Posterior vena cava (tissue), 2 donors: ENCODE measurements around the gene HNRNPDL. TPM values are rescaled to one million over a fixed set of nuclear protein-coding genes. Genes with fewer than 3 reads are reported as not detected.
"Not testable (repeated sequence)": the region's sequence is repeated elsewhere in the genome, so short reads cannot be mapped to it uniquely, and the experiment has no call there.

ENCODE experiments used
- DNase-seq: peaks from one replicate; pipeline ENCODE4 v3.0.0-alpha.2; 2020; ENCODE audit warnings: low spot score
- intact Hi-C, 2 donors: fragments of 100-400 bp; cut with DNase I; formaldehyde crosslinking; loops; one replicate each; pipeline versions ENCODE4 v1.14.1 to v1.14.2; 2022 to 2023
- total RNA-seq, 2 donors: library from RNA; stranded (reverse); fragmentation: NEBNext Ultra II Directional; extraction: Animal tissue kit (Norgen Biotek cat#: 25700); gene quantifications; one replicate each; pipeline ENCODE4 v1.2.1, GENCODE V29; 2021
- donor health status: DM: yes; HTN: yes; CAD: no.
- donor health status: DM: yes; HTN: yes; CAD: no.

HNRNPDL gene
- total RNA-seq, 2 donors from 2014 or later: 196 to 202 TPM

GRCh38 chr4:82415061-82415460, 15.2 kb downstream of the HNRNPDL start:
- DNase-seq, intact Hi-C loops: not testable (repeated sequence)

- no peak for DNase-seq
- intact Hi-C loops: no loop called here
Measured at GRCh38 chr4:82403725-82404124, 26.5 kb downstream of the HNRNPDL start.

DNA sequence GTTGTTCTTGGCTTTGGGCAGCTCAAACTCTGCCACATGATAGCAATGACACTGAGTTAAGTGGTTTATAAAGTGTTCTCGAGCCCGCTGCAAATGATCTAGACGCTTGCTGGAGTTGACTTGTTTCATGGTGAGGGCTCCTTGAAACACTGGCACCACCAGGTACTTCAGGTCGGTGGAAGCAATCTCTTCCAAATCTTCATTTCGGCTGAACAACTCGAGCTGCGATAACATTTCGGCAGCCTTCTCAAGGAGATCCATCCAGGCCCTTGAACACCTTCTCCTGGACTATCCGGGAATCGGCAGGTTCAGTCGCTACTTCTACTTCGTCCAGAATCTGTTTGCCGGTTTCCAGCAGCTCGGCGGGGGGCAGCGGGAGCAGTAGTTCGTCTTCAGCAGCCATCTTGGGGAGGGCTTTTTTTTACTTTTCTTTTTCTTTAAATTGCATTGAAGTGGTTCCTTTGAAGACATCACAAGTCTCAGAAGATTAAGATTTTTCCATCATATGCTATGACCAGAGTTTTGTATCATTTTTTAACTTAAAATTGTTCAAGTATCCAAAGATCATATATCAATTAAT, 28.0 kb downstream of the HNRNPDL start:
- no peak for DNase-seq
- intact Hi-C loops: no loop called here

DNA sequence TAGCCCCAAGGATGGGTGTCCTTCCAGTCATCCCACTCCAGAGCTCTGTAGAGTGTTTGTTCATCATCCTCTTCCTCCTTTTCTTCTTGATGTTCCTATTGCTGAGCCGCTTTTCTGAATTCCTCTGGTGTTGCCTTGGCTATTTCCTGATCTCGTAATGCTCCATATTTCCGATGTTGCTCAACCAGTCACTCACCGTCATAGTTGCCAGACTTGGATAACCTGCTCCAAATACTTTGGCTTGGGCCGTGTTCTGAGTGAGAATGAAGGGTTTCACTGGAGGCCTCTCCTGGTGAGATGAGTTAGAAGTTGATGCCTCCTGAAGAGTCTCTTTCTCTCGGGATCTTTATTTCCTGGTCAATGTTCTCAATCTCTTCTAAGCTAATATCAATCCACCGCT, 28.7 kb downstream of the HNRNPDL start:
- intact Hi-C loops: no loop called here
- no peak for DNase-seq

- no peak for DNase-seq
- intact Hi-C loops: no loop called here
Measured at GRCh38 chr4:82398263-82398662, 32.0 kb downstream of the HNRNPDL start.

- no peak for DNase-seq
- intact Hi-C loops: no loop called here
Measured at GRCh38 chr4:82397527-82397926, 32.7 kb downstream of the HNRNPDL start.

- no peak for DNase-seq
- intact Hi-C loops: no loop called here
Measured at GRCh38 chr4:82394896-82395295, 35.4 kb downstream of the HNRNPDL start.

- DNase-seq, intact Hi-C loops: not testable (repeated sequence)
Measured at GRCh38 chr4:82390061-82390460, 40.2 kb downstream of the HNRNPDL start.

- no peak for DNase-seq
- intact Hi-C loops: no loop called here
Measured at GRCh38 chr4:82388405-82388804, 41.9 kb downstream of the HNRNPDL start.

DNA sequence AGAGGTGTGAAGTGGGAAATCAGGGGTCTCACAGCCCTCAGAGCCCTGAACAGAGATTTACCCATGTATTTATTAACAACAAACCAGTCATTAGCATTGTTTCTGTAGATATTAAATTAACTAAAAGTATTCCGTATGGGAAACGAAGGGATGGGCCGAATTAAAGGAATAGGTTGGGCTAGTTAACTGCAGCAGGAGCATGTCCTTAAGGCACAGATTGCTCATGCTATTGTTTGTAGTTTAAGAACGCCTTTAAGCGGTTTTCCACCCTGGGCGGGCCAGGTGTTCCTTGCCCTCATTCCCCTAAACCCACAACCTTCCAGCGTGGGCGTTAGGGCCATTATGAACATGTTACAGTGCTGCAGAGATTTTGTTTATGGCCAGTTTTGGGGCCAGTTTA, 44.0 kb downstream of the HNRNPDL start:
- DNase-seq, intact Hi-C loops: not testable (repeated sequence)

GRCh38 chr4:82382751-82383150, 47.5 kb downstream of the HNRNPDL start:
- intact Hi-C loops: no loop called here

GRCh38 chr4:82381661-82382296, 48.5 kb downstream of the HNRNPDL start:
- no peak for DNase-seq
- intact Hi-C loops: no loop called here

More at GRCh38 chr4:82382751-82383150, 47.5 kb downstream of the HNRNPDL start:
- no peak for DNase-seq

DNA sequence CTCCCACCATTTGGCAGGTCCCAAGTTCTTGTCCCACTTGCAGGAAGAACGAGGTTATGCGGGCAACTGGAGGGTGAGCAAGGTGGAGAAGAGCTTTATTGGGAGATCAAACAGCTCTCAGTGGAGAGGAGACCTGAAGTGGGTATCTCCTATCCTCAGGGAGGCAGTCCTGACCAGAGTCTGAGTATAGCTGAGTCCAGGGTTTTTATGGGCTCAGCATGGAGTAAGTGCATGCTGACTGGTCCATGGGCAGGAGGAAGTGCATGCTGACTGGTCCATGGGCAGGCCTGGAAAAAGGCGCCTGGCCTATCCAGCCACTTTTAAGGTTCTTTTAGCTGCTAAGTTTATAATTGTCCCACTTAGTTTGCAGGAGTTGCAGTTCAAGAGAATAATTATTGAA, 49.0 kb downstream of the HNRNPDL start:
- intact Hi-C loops: no loop called here
- no peak for DNase-seq

DNA sequence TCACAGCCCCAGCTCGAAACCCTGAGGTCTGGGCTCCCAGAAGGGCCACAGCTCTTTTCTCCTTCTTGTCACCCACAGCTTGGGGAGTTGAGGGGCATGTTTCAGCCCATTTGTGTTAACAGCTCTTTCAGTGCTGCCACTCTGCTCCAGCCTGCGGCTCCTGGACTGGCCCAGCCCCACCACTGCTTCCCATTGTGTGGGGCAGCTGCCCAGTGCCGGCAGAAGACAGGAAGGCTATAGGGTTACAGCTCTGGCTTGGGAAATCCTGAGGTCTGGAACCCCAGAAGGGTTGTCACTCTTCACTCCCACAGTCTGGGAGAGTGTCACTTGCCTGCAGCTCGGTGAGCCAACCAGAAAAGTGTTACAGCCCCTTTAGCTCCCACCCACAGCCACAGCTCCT, 49.4 kb downstream of the HNRNPDL start:
- intact Hi-C loops: no loop called here
- no peak for DNase-seq

GRCh38 chr4:82380344-82380743, 49.9 kb downstream of the HNRNPDL start:
- no peak for DNase-seq
- intact Hi-C loops: no loop called here

- DNase-seq: no peak
- intact Hi-C loops: no loop called here
Measured at GRCh38 chr4:82376109-82376508, 54.2 kb downstream of the HNRNPDL start.

GRCh38 chr4:82373816-82374625, 56.2 kb downstream of the HNRNPDL start, which contains the start of gene HNRNPD:
TSS of gene HNRNPD (minus strand) at chr4:82373991. CDS start at chr4:82373678, 313 bp downstream.
- DNase-seq: peak; percentile 99
- intact Hi-C loops: loop anchor here in 1 of 2 donors (5.0 kb wide), 1 partner anchor 53 kb away; no protein-coding TSS in a partner anchor

- intact Hi-C loops: loop anchor here in 1 of 2 donors (5.0 kb wide), 1 partner anchor 54 kb away; no protein-coding TSS in a partner anchor
- DNase-seq: no peak
Measured at GRCh38 chr4:82373486-82373815, 56.8 kb downstream of the HNRNPDL start.
